GM12878 (cell line): ENCODE data around the gene TEAD4. TPM values are rescaled to one million over a fixed set of nuclear protein-coding genes. Genes with fewer than 3 reads are reported as not detected.
A peak's percentile ranks its signal among the peaks of the same experiment; 100 is the strongest.

Experiments
- ATAC-seq: fragments of 200-7000 bp; cut with Tn5 transposase; 3 replicates; pipeline ENCODE4 v1.9.1; 2020; ENCODE audit warnings: mild to moderate bottlenecking, moderate library complexity
- BruUV-seq: library from RNA; stranded (reverse); fragments of 400-500 nt; replicated peaks from 2 replicates; lab custom pipeline; 2021; lab: Mats Ljungman, UMichigan
- CTCF ChIA-PET: fragments of 300-600 bp; sonication (Branson Sonifier 250); formaldehyde crosslinking; extraction: SDS; loops from one replicate; lab custom pipeline; 2021; ENCODE audit warnings: inconsistent platforms; lab: Yijun Ruan, JAX
- POLR2A ChIA-PET: fragments of 350-600 bp; formaldehyde crosslinking; extraction: SDS; loops from one replicate; lab custom pipeline; 2021; ENCODE audit warnings: inconsistent platforms; lab: Charles Lee
- RAD21 ChIA-PET: fragments of 300-600 bp; sonication (Branson Sonifier 250); formaldehyde crosslinking; loops from one replicate; lab custom pipeline; 2023; ENCODE audit warnings: antibody characterized with exemption; ENCODE audit not compliant: unreplicated experiment; lab: Charles Lee
- SMC1A ChIA-PET: fragments of 300-600 bp; sonication (Branson Sonifier 250); formaldehyde crosslinking; loops from one replicate; lab custom pipeline; 2023; ENCODE audit not compliant: unreplicated experiment, uncharacterized antibody; lab: Charles Lee
- DNase-seq: peaks from one replicate; pipeline ENCODE4 v3.0.0-alpha.2; 2011; ENCODE audit warnings: low read depth, low spot score
- FAIRE-seq: peaks from 3 replicates; lab custom pipeline; 2011; peaks lifted over from hg19 to GRCh38; lab: Jason Lieb, UNC
- H2AFZ ChIP-seq: 2 replicates; pipeline ENCODE4 v1.6.0; 2011; ENCODE audit warnings: low read depth, low read length, control low read depth; ENCODE audit not compliant: control insufficient read depth
- H3K27ac ChIP-seq: 2 replicates; pipeline ENCODE4 v1.5.1; 2011; ENCODE audit warnings: control low read depth; ENCODE audit not compliant: control insufficient read depth, insufficient read depth
- H3K27me3 ChIP-seq, 2 experiments: replicated peaks in 1 of 2; 2 replicates each; pipeline versions ENCODE4 v1.6.0 to v1.6.1; 2011; ENCODE audit warnings: low read length in 1 of 2; ENCODE audit not compliant: control insufficient read depth in 2 of 2, insufficient read depth in 2 of 2
- H3K36me3 ChIP-seq, 2 experiments: 2 replicates each; pipeline ENCODE4 v1.5.1; 2011; ENCODE audit warnings: low read length in 1 of 2; ENCODE audit not compliant: control insufficient read depth in 2 of 2, insufficient read depth in 2 of 2
- H3K4me1 ChIP-seq: 2 replicates; pipeline ENCODE4 v1.6.1; 2011; ENCODE audit warnings: mild to moderate bottlenecking, low read length, moderate library complexity, mixed read lengths; ENCODE audit not compliant: control insufficient read depth, insufficient read depth
- H3K4me2 ChIP-seq: 2 replicates; pipeline ENCODE4 v1.6.0; 2011; ENCODE audit warnings: control low read depth; ENCODE audit not compliant: control insufficient read depth, insufficient read depth
- H3K4me3 ChIP-seq: fragments of 200-600 bp; sonication (generic); 2 replicates; pipeline ENCODE4 v1.5.1; 2016
- H3K79me2 ChIP-seq: 2 replicates; pipeline ENCODE4 v1.6.0; 2011; ENCODE audit warnings: low read length; ENCODE audit not compliant: control insufficient read depth, insufficient read depth
- H3K9ac ChIP-seq: 2 replicates; pipeline ENCODE4 v1.8.0; 2011; ENCODE audit warnings: low read length, control low read depth, mixed read lengths; ENCODE audit not compliant: control insufficient read depth, insufficient read depth
- H3K9me3 ChIP-seq: replicated peaks from 3 replicates; pipeline ENCODE4 v1.5.1; 2011; ENCODE audit warnings: mild to moderate bottlenecking, low read length; ENCODE audit not compliant: control insufficient read depth, insufficient read depth
- H4K20me1 ChIP-seq: 2 replicates; pipeline ENCODE4 v1.6.0; 2011; ENCODE audit not compliant: control insufficient read depth, insufficient read depth
- CTCF ChIP-seq, 3 experiments: IDR thresholded peaks in 2 of 3; conservative IDR thresholded peaks in 1 of 3; 2 replicates each; pipeline ENCODE4 v1.5.1; 2011; ENCODE audit warnings: low read depth in 3 of 3, low read length in 3 of 3, mild to moderate bottlenecking in 3 of 3, control low read depth in 2 of 3, moderate library complexity in 2 of 3, inconsistent platforms in 1 of 3, mixed read lengths in 1 of 3; ENCODE audit not compliant: control insufficient read depth in 2 of 3, insufficient read depth in 1 of 3; ENCODE audit errors: extremely low read depth in 1 of 3
- HCFC1 ChIP-seq: fragments of 150-350 bp; IDR thresholded peaks from 2 replicates; pipeline ENCODE4 v1.6.1; 2014; ENCODE audit warnings: low read length
- PKNOX1 ChIP-seq: fragments of 450-650 bp; IDR thresholded peaks from 2 replicates; pipeline ENCODE4 v1.6.1; 2016; ENCODE audit warnings: mild to moderate bottlenecking
- RAD21 ChIP-seq: IDR thresholded peaks from 2 replicates; pipeline ENCODE4 v1.6.1; 2011; ENCODE audit warnings: mild to moderate bottlenecking, low read depth, low read length, moderate library complexity; ENCODE audit not compliant: insufficient read depth
- STAT3 ChIP-seq: IDR thresholded peaks from 2 replicates; pipeline ENCODE4 v1.6.1; 2011; ENCODE audit warnings: low read depth, low read length, improper control_type of control experiment
- ZBTB4 ChIP-seq: fragments of 450-650 bp; formaldehyde crosslinking; IDR thresholded peaks from 2 replicates; pipeline ENCODE4 v1.4.0; 2022; ENCODE audit warnings: mild to moderate bottlenecking, moderate library complexity
- WGBS: methylation state at CpG from one replicate; pipeline ENCODE4 v1.1.6; 2016; ENCODE audit warnings: low lambda C conversion rate; ENCODE audit not compliant: insufficient replicate concordance, insufficient coverage; ENCODE audit errors: missing lambda C conversion rate; 5-methylcytosine and 5-hydroxymethylcytosine counted together
- in situ Hi-C: fragments of 300-500 bp; cut with MboI; formaldehyde crosslinking; loops from 9 replicates; pipeline ENCODE4 v1.14.3; 2018; ENCODE audit warnings: mixed read lengths
- intact Hi-C: fragments of 100-400 bp; cut with micrococcal nuclease; formaldehyde crosslinking; loops from one replicate; pipeline ENCODE4 v1.14.2; 2022; ENCODE audit not compliant: unreplicated experiment
- polyA plus RNA-seq, 11 experiments: library from polyadenylated mRNA; depleted of rRNA in 4 of 11; unstranded in 6 of 11; stranded (reverse) in 5 of 11; fragments of >200 nt; fragmentation: Nextera tagmentation in 4 of 11; fragmentation: Illumina TruSeq in 1 of 11; extraction: Ambion mirVana in 4 of 11; extraction: Trizol in 1 of 11; gene quantifications; 1 replicate in 1 of 11; 2 replicates in 10 of 11; pipeline versions ENCODE4 v1.2.1 to v1.2.3, GENCODE V29; 2011 to 2016; ENCODE audit warnings: inconsistent platforms in 2 of 11, missing spikeins in 2 of 11, low read depth in 1 of 11
- total RNA-seq, 4 experiments: library from RNA; depleted of rRNA in 3 of 4; stranded (reverse); fragments of >200 nt in 3 of 4; fragmentation: Illumina TruSeq in 1 of 4; extraction: Trizol in 1 of 4; gene quantifications; 2 replicates each; pipeline versions ENCODE4 v1.2.1 to v1.2.3, GENCODE V29; 2013 to 2021
- TF ChIP-seq, protein P1 (sequence below): IDR thresholded peaks from 2 replicates; pipeline ENCODE4 v1.6.1; 2011; ENCODE audit warnings: mild to moderate bottlenecking, low read depth, low read length, moderate library complexity; ENCODE audit not compliant: insufficient replicate concordance

TEAD4 gene
- total and polyA plus RNA-seq, 10 of the 15 experiments (the other 5 are each of a cell fraction or from before 2014, with no cell fraction given), result 0.04 to 0.68 (median 0.31) TPM; not detected in 4

- BruUV-seq, result no TSS peak
- CTCF ChIA-PET, result interaction anchor here (1.4 kb wide), 1 partner anchor 14 kb away, joined by 3 read pairs; no protein-coding TSS in a partner anchor
- TF ChIP-seq CTCF (IDR thresholded peaks at IDR 0.05 in 2 of 3, conservative IDR thresholded peaks at IDR 0.05 in 1 of 3; ENCODE audit: control insufficient read depth in 2 of 3, extremely low read depth in 1 of 3, insufficient read depth in 1 of 3, low read depth in 3 of 3, low read length in 3 of 3), result no peak
- TF ChIP-seq RAD21, result no peak
- TF ChIP-seq STAT3, result no peak
- POLR2A ChIA-PET, result no interaction called here
- intact Hi-C loops, result no loop called here
- Histone ChIP-seq H3K27ac (no peak overlapping the region), H3K9me3 (no peaks in the 10 kb centered on the region), H3K36me3 (peaks cover 0 to 2% of the 10 kb centered on the region in 2 experiments; a peak in 1 of 4 replicates), H2AFZ (no peak overlapping the region), H3K9ac (no peak overlapping the region), H3K4me2 (no peak overlapping the region), H3K79me2 (no peaks in the 10 kb centered on the region), H3K4me1 (no peaks in the 10 kb centered on the region), H3K4me3 (no peak overlapping the region), H3K27me3 (no peaks in the 10 kb centered on the region), H4K20me1 (no peaks in the 10 kb centered on the region)
- in situ Hi-C loops, result no loop called here
- RAD21 ChIA-PET, result no interaction called here
- ATAC-seq, result no peak
- 94% methylated on average over 3 of the region's 3 CpGs for WGBS
- SMC1A ChIA-PET, result interaction anchor here (0.6 kb wide), 2 partner anchors 24 to 1979 kb away, joined by 3 read pairs; no protein-coding TSS in a partner anchor
- DNase-seq, result no peak
- FAIRE-seq, result no peak
These were observed 35.2 kb upstream of the TEAD4 start for GRCh38 chr12:2924019-2924418.

- BruUV-seq, result no TSS peak
- DNase-seq, result no peak
- peak; percentile 18; the same call in 1 of the 2 replicates for TF ChIP-seq PKNOX1
- no peak for TF ChIP-seq HCFC1
- TF ChIP-seq, protein P1, sequence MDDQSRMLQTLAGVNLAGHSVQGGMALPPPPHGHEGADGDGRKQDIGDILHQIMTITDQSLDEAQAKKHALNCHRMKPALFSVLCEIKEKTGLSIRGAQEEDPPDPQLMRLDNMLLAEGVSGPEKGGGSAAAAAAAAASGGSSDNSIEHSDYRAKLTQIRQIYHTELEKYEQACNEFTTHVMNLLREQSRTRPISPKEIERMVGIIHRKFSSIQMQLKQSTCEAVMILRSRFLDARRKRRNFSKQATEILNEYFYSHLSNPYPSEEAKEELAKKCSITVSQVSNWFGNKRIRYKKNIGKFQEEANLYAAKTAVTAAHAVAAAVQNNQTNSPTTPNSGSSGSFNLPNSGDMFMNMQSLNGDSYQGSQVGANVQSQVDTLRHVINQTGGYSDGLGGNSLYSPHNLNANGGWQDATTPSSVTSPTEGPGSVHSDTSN, result no peak
- no peak for TF ChIP-seq ZBTB4
- H3K9ac ChIP-seq, result no peak overlapping the region
- no peaks in the 10 kb centered on the region for H3K9me3 ChIP-seq
- ATAC-seq, result no peak
- no peak overlapping the region for H3K27ac ChIP-seq
- intact Hi-C loops (no loop called here), in situ Hi-C loops (no loop called here)
- H3K27me3 ChIP-seq, result no peaks in the 10 kb centered on the region
- ChIA-PET SMC1A (no interaction called here), CTCF (interaction anchor here (1.4 kb wide), 1 partner anchor 15 kb away, joined by 3 read pairs; no protein-coding TSS in a partner anchor), POLR2A (no interaction called here), RAD21 (no interaction called here)
- FAIRE-seq, result no peak
- WGBS, result 18% methylated on average over 6 of the region's 6 CpGs
- H3K4me2 ChIP-seq, result no peak overlapping the region
- H3K4me3 ChIP-seq, result no peak overlapping the region
- no peaks in the 10 kb centered on the region for H3K79me2 ChIP-seq
- H3K4me1 ChIP-seq, result no peaks in the 10 kb centered on the region
- no peak overlapping the region for H2AFZ ChIP-seq
- H3K36me3 ChIP-seq, result peaks cover 0 to 2% of the 10 kb centered on the region in 2 experiments; a peak in 1 of 4 replicates
- H4K20me1 ChIP-seq, result no peaks in the 10 kb centered on the region
These were observed 33.7 kb upstream of the TEAD4 start for GRCh38 chr12:2925322-2925995.
